Activated CD4-positive, alpha-beta T cell treated with anti-CD3 and anti-CD28 coated beads for 48 hours (primary cell): ENCODE results near the gene GAGE13.
"Not testable (repeated sequence)": the region's sequence is repeated elsewhere in the genome, so short reads cannot be mapped to it uniquely, and the experiment has no call there.

ENCODE experiments used
- DNase-seq: peaks from one replicate; pipeline ENCODE4 v3.0.0-alpha.2; 2020

GAGE13 gene

GRCh38 chrX:49341449-49341848, 10.1 kb downstream of the GAGE13 start:
- DNase-seq, result not testable (repeated sequence)

- DNase-seq, result not testable (repeated sequence)
Measured at GRCh38 chrX:49344496-49345175, 13.3 kb downstream of the GAGE13 start.

GRCh38 chrX:49345402-49345801, 14.0 kb downstream of the GAGE13 start:
- DNase-seq, result not testable (repeated sequence)

GRCh38 chrX:49346150-49346549, 14.8 kb downstream of the GAGE13 start:
- not testable (repeated sequence) for DNase-seq
